ENCODE results near the gene LSAMP.

Gene LSAMP

DNA sequence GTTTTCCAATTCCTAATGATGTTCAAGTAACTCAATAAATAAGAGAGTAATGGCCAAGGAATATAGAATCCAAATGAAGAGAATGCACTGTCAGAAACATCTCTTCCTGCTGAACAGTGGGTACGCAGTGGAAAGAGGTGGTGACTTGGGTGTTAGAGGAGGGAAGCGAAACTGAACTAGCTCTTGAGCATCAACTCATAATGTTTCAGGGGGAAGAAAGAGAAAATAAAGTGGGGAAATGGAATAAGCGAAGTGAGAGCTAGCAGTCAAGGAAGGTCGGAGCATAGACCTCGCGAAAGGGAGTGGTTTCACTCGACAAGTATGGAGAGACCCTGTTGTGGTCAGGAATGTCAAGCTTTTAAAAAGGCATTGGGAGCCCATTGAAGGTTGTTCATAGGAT lies 512.5 kb downstream of the LSAMP start:
- DNase-seq, result no peak

DNA sequence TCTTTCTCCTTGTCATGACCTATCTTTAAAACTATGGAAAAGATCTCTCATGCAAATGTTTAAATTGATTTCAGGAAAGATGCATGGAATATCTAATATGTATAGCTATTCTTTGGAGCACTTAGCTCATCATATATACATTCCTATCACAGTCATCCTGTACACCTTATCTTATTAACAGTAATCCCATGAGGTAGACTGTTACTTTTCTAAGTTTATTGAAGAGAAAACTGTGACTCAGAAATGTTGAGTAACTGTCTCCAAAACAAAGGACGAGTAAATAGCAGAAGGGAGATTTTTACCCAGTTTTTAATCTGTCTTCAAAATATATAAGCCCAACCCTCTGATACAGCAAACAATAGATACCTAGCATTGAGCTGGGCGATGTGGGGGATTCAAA lies 513.7 kb downstream of the LSAMP start:
- DNase-seq, result no peak

DNA sequence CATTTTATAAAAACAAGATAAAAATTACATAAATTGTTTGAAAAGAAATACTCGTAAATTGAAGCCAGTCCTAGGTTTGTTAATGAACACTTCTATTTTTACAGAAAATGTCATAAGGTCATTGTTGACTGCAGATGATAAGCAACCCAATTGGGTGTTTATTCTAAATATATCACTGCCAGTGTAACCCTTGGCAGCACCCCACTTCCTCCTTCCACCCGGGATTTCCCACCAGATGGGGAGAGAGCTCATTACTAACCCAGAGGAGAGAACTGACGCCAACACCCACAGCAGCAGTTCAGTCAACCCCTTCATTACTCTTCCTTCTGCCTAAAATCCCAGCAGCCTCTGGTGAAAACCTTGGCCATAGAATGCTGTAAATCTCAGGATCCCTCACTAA lies 514.4 kb downstream of the LSAMP start:
- DNase-seq, result no peak

DNA sequence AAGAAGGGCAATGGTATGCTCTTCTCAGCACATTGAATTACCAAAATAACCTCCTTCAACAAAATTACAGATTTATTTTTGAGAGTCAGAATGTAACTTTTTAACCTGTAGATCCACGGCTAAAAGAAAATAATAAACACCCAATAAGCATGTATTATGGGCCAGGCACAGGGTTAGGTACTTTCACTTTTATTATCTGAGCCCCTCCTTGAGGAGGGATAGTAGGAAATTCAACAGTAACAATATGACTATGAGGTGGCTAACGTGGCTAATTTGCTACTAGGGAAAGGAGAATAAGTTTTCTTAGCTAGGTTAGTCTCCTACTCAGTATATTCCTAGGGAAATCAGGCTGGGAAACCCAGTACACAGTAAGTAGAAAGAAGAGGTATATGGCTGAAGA lies 515.1 kb downstream of the LSAMP start:
- DNase-seq, result no peak

DNA sequence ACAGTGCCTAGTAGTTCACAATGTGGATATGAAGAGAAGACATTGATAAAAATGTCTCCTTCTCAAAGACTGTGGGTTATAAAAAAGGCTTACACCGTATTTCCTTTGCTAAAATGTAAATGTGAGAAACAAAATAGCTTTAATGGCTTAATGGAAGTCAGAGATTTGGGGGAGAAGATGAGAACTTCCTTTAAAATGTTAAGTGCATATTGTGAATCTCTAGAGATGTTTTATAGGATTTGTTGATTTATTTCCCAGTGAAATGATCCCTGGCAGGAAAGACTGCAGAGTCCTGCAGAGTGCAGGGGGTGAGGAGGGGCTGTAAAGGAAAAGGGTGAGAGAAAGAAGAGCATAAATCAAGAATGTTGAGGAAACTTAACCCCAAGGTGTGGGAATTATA lies 516.9 kb downstream of the LSAMP start:
- no peak for DNase-seq

DNA sequence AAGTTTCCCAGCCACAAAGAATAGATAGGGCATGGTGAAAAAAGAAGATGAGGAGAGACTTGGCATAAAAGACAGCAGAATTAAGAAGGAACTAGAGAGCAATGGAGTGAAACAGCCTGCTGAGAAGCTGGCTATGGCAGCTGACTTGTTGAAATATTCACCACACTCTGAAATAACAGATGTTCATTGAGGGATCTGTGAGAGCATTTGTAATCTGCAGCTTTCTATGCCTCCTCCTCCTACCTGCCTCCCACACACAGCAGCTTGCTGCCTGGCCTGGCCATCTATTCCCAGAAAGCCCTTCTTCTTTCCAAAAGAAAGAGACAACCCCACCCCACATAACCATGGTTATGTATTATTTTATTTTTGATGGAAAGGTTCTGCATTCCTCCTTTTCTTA lies 518.1 kb downstream of the LSAMP start:
- no peak for DNase-seq

DNA sequence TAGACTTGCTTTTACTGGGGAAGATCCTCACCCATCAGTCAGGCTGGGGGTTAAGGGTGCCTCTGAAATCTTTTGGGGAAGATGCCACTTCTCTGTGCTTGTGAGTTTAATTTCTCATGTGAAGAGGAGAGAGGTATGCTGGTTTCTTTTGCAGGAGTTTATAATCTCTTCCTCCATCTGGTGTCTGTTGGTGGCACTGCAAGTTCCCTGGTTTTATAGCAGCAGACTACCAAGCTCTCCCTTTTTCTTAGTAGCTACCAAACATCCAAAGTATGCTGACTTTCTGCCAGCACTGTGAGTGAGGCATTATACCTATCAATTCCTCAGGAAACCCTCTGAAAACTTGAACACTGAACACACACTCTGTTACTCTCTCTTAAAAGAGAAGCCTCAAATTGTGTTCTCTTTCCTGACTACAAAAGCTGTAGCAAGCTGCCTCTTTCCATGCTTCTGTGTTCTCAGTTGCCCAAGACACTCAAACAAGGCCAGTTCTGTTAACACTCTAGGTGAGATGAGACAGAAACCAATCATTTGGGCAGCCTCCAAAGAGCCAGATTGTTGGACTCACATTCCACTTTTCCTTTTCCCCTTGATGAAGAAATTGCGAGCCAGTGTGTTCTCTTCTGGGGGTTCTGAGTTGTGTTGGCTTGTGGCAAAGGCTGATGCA lies 522.5 kb downstream of the LSAMP start:
- peak; percentile 57 for DNase-seq

DNA sequence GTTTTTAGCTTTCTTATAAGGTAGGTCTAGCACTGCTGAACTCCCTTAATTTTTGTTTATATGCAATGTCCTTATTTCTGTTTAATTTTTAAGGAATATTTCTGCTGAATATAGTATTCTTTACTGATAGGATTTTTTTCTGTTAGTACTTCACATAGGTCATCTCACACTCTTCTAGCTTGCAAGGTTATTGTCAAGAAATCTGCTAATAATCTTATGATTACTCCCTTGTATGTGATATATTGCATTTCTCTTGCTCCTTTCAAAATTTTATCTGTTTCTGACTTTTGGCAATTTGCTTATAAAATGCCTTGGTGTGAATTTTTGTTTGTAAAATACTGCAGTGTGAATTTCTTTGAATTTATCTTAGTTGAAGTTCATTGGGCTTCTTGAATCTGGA lies 523.6 kb downstream of the LSAMP start:
- no peak for DNase-seq

DNA sequence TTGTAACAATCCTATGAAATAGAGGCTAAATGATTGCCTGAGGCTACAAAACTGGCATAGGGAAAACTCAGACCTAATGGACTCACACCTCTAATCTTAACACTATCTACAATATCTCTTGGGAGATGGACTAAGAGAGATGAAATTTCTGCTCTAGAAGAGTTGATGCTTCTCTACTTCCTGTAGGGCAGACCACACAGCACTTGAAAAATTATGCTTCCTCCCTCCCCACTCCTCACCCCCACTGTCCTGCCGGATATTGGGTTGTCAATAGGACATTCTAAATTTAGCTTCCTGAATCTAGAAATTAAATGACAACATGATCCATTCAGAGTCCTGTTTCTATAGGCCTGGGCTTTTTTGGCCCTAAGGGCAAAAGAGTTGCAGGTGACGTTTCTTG lies 526.4 kb downstream of the LSAMP start:
- no peak for DNase-seq

DNA sequence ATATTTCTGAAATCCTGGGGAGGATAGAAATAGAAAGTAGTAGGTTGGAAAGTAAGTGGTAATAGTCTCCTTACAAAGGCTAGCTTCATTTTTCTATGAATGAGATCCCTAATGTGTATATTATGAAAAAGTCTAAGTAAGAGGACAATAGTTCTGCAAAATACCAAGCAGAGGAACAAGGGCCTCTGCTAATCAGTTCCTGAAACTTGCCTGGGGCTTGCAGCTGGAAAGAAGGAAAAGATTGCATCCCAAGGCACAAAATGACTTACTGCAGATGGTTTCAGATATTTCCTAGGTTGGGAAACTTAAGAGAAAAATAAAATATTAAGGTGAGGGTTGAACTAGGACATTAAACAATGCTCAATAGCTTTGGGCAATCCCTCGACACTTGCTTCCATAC lies 528.4 kb downstream of the LSAMP start:
- no peak for DNase-seq

DNA sequence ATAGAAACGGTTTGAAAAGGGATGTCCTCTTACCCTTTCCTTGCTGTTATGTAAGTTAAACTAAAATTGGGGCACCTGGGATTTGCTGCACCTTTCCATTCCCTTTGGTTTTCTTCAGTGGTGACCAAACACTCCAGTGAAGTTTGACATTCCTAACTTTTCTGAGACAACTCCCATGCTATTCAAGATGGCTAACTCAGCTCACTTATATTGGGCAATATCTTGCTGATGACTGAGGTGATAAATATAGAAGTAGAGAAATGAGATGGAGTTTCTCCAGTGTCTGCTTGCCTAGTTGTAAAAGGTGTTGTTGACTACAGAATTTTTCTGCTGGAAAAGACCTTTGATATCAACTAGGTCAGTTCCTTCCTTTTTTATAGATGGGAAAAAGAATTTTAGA lies 530.2 kb downstream of the LSAMP start:
- no peak for DNase-seq

DNA sequence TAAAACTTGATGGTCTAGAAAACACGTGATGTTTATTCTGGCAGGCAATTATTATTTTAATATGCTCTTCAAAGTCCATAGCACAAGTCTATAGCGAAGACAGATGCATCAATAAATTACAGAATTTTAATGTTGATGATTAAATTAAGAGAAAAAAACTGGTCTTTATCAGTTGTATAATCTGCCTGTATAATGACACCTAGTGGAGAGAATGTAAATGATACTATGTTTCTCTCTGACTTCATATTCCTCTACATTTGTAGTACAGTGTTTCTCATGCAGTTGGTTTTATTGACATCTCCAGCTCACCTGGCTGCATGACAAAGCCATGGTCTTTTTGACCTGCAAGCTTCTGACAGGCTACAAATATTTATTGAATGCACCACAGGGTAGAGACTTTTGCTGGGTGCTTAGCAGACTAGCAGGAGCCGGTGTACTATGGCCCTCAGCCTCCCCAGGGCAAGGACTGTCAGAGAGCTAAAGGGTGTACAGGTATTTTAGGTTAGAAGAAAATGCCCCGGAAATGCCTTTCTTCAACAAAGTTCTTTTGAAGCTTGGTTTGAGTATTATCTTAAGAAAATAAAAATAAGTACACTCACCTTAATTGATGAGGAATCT lies 532.1 kb downstream of the LSAMP start:
- DNase-seq, result peak; percentile 8

DNA sequence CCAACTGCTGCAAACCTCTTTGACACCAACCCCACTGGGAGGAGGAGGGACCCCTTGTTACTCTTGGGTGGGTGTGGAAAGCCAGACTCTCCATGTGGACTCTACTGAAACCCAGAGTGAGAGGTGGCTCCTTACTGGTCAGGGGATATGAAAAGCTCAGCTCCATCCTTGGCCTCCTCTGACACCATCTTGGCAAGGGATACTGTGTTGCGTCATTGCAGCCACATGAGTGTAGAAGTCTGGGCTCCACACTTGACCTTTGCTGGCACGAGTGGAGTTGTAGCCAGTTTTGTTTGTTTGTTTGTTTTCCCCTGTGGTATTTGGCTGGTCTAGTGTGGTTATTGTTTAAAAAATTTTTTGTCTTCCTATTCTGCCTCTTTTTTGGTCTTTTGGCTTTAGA lies 532.9 kb downstream of the LSAMP start:
- peak; percentile 2 for DNase-seq

DNA sequence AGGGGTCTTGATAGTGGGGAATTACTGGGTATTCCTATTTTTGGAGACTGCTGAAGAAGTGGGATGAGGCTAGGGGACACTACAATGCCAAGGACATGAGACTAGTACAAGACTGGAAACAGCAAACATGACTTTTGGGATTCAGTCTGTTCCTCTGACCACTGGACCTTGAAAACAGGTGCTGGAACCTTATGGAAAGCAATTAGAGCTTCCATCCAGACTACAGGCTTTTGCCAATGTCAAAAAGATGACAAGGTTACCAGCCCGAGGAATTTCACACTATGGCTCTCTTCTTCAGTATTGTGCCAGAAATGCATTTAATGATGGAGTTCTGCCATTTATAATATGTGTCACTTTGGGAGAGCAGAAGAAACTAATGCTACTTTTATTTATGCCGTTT lies 539.4 kb downstream of the LSAMP start:
- DNase-seq, result no peak

DNA sequence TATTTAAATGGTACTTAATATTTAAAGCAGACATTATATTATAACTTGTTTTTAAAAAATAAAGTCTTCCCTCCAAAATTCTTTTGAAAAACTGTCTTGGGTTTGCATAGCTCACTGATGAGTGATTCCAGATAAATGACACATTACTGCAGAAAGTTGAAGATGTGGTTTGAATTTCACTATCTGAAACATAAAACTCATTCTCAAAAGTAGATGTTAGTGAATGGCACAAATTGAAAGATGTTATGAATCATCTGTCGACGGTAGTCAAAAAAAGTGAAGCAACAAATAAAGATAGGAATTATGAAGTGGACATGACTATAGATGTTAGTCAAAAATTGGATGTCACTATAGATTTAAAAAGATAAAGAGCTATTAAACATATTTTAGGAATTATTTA lies 541.4 kb downstream of the LSAMP start:
- peak; percentile 68 for DNase-seq

DNA sequence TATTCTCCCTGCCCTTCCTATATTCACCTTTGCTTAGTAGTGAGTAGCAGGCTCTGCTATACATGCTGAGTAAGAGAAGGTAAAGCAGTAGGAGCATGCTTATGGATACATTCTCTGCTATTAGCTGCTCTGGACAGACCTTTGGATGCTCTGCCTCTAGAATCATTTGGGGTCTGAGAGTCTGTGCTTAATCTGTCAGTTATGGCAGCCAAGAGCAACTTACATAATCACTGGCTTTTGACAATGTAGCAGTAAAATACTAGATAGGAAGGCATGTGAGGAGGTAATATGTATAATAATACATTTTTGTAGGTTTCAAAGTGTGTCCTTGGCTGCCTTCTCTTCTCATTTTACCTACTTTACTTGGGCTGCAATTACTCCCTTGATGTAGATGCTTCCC lies 544.3 kb downstream of the LSAMP start:
- DNase-seq, result no peak

DNA sequence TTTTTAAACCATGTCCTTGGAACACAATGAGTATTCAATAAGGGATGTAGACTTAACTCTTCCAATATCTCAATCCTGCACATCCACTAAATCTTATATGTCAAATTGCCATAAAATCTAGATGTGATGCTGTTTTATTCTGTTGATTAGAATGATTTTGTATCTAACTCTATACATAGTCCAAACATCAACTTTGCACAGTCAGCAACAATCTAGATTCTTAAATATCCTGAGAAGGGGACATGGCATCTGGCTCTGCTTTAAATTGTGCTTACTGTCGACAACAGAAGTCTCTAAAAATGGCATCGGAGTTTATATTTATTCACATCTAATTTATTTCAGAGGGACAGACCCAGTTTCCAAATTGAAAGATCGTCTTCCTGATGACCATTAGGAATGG lies 545.8 kb downstream of the LSAMP start:
- no peak for DNase-seq

DNA sequence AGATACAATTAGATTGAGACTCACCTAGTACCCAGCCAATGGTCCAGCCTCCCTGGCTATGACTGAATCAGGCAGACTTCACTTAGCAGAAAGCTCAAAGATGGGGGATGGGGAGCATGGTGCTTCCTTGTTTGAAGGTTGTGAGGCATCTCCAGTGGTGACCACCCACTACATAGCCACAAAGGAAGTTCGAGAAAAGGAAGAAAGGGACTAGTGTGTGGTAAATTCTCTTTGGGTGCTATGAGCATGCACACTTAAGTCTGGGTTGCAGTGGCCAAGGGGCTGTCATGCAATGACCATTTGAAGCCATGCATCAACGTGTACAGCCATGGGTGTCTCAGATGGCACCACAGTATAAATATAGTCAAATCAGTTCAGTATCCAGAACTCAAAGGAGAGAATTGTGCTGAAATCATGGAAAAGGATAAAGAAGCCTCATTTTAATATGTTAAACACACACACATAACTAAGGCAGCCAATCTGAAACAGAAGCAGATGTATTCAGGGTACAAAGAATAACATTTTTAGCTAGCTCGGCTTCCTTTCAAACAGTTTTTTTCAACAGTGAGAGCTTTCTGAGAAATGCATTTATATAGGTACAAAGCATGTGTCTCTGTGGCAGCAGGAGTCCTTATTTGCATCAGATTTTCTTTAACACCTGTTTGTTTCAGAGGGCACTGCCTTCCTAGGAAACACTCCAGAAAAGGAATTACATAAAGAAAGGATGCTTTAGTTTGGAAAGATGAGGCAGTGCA lies 546.5 kb downstream of the LSAMP start:
- DNase-seq, result no peak

DNA sequence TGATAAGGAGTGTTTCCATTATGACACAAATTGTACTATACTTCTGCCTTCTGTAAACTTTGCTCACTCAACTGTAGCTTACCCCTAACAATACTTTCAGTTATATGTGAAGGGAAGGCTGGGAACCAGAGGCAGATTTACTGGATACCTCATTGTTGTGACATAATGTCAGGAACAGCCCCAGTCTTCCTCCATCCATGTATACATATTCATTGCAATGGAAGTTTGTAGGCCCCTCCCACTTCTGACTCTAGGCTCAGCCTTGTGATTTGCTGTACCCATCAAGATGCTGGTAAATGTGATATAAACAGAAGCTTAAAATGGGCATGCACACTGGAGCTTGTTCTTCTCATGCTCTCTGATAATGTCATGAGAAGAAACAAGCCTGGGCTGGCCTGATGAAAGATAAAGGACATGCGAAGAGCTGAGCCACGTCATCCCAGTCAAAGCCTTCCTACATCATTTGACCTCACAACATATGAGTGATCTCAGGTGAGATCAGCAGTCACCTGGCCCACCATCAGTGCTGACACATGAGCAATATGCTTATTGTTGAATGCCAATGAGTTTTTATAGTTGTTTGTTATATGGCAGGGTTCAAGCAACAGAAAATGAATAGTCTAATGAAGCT lies 554.2 kb downstream of the LSAMP start:
- DNase-seq, result no peak

DNA sequence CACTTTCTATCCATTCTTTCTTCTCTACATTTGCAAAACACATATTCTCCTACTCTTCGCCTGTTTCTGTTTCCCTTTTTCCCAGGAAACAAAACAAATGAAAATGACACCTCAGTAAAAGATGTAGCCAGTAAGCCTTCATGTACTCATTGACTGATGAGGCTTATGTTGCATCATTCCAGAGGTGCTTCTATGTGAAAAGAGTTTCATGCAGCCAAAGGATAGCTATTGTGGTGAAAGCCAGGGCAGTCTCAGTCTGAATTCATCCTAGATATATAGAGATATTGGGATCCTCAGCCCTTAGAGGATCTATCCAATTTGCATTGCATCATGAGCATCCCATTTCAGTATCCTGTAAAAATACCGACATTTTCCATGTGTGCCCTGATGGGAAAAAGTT lies 554.7 kb downstream of the LSAMP start:
- no peak for DNase-seq

DNA sequence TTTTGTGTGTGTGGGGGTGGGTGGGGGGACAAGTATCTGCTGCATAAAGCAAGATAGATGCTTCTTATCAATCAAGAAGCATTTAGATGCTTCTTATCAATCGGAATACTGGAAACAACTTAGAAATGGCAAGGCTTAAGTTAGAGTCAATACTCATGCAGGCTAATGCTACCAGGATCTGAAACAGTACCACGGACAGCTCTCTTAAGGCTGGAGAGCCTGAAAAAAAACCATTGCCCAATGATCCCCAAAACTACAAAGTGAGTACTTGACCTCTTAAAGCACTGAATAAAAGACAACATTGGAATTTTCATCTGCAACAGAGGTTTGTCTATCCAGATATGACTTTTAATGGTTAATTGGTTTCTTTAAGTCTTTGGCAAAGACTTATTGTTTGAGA lies 559.7 kb downstream of the LSAMP start:
- DNase-seq, result peak; percentile 19

DNA sequence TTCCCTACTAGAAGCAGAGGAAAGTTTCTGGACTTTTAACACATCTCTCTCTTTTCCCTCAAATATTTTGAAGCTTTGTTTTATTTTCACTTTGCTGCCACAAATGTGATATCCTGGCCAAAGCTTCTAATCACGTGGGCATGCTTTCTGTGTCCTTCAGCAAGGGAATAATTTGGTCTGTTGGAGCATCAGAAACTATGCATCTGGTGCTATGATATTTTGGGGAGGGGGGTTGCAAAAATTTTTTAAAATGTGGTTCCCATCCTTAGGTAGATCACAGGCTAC lies 567.7 kb downstream of the LSAMP start:
- DNase-seq, result no peak

DNA sequence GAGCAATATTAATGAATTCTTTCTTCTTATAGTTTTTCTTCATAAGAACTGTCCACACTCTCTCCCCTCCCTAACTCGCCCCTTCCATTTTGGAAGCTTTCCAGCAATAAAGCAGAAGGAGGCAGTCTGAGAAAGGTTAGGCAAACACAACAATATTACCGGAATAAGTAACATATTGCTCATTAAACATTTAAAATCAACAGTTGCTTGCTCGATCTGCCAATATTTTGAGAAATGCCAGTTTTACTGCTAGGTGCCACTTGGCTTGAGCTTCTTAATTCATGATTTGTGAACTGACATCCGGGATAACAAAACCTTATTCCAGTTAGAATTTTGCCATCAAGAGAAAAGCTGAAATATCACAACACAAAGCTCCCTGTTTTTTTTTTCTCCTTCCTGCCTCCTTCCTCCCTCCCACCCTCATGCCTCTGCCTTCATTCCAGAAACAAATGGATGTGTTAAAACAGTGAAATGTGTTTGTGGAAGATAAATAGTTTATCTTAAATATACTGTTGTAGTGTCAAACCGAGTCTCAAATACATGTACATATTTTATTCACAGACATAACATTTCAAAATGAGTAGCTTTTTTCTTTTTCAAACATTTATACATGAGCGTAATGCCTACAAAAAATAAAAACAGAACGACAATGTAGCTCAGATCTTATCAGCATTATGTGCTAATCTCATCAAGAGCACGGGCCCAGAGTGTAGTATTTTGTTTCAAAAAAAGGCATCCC lies 568.2 kb downstream of the LSAMP start:
- no peak for DNase-seq

DNA sequence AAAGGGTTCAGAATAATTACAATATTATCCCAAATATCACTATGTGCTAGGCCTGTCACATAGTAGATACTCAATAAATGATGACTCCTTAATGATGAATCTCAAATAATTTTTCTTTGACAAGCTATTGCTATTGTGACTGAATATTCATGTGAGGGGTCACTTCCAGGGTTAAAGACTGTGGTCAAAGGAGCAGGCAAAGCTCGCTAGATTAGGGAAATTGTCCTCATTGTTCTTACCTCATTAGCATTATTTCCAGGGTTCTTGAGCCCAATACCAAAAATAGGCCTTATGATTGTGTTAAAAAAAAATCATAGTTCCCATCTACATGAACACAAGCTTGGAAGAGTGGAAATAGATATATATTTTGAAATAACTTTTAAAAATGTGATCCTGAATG lies 569.8 kb downstream of the LSAMP start:
- DNase-seq, result no peak

Measured in fibroblast of skin of right biceps (primary cell).